NCI-H1930 (cell line): ENCODE data around the gene MET.
"Not testable (repeated sequence)": the region's sequence is repeated elsewhere in the genome, so short reads cannot be mapped to it uniquely, and the experiment has no call there.

Source experiments
- DNase-seq, 2 experiments: peaks; one replicate each; lab custom pipeline; 2025; lab: John Stamatoyannopoulos, UW

Gene MET

GRCh38 chr7:116811768-116812167 is 139.8 kb downstream of the MET start:
- no peak for DNase-seq

DNA sequence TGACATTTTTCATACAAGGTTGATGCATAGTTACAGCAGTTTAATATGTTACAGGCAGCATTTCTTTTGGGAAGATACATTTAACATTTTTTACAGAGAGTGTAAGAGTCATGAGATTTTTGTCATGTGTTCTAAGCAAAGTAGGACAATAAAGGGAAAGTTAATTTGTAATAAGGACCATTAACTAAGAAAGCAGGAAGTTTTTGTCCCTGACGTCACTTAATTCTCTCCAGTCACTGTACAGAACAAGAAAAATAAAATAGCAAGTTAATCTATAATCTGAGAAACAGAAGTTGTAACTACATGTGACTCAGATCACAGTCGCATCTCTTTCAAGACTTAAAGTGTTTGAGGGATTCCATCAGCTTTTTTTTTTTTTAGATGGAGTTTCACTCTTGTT is 140.9 kb downstream of the MET start:
- DNase-seq = no peak

DNA sequence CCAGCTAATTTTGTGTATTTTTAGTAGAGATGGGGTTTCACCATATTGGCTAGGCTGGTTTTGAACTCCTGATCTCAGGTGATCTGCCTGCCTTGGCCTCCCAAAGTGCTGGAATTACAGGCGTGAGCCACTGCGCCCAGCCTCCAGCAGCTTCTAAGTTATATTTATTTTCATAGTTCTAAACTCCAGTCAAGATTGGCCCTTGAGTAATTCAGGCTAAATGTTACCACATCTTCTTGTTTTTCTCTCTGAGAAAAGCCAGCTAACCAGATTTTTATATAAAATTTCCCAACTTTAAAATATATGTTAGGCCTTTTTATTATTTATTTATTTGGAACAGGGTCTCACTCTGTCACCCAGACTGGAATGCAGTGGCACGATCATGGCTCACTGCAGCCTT is 141.4 kb downstream of the MET start:
- not testable (repeated sequence) for DNase-seq

DNA sequence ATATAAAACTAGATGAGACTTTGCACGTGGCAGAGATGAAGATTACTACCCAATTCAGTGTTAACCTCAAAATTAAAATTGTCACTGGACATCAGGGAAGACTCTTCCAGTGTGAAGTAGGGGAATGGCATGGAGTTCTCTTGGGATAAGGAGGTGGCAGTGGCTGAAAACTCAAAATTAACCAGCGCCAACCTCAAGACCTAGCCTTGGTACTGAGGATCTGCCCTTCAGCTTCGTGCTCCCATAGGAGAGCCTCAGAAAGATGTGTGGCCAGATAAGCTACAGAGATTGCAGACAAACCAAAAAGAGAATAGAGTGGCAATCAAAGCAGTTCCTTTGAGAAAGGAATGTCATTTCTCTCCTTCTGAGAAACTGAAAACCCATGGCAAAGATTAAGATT is 143.0 kb downstream of the MET start:
- no peak for DNase-seq

- no peak for DNase-seq
These were observed 148.2 kb downstream of the MET start for GRCh38 chr7:116820149-116820548.

- DNase-seq = not testable (repeated sequence)
These were observed 149.7 kb downstream of the MET start for GRCh38 chr7:116821647-116822046.

DNA sequence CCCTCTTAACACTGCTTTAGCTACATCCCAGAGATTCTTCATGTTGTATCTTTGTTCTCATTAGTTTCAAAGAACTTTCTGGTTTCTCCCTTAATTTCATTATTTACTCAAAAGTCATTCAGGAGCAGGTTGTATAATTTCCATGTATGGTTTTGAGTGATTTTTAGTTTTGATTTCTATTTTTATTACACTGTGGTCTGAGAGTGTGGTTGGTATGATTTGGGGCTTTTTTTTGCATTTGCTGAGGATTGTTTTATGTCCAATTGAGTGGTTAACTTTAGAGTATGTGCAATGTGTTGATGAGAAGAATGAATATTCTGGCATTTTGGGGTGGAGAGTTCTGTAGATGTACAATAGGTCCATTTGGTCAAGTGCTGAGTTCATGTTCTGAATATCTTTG is 152.5 kb downstream of the MET start:
- no peak for DNase-seq

GRCh38 chr7:116828281-116828680 is 156.3 kb downstream of the MET start:
- DNase-seq = no peak

DNA sequence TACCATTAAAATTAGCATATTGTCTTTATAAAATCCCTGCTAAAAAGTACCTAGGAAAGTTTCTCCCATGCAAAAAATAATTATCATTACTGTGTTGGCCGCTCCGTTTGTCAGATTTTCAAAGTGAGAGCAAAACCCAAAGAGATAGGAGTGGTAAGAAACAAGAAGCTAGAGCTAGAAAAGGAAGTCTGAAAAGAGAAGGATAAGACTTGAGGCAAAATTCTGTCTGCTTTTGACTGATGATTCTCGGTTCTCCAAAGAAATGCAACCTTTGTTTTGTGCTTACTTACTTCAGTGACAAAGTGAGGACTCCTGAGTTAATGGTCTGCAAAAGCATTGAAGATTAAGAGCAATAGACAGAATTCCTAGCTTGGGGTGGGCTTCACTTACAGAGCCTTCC is 157.0 kb downstream of the MET start:
- no peak for DNase-seq

DNA sequence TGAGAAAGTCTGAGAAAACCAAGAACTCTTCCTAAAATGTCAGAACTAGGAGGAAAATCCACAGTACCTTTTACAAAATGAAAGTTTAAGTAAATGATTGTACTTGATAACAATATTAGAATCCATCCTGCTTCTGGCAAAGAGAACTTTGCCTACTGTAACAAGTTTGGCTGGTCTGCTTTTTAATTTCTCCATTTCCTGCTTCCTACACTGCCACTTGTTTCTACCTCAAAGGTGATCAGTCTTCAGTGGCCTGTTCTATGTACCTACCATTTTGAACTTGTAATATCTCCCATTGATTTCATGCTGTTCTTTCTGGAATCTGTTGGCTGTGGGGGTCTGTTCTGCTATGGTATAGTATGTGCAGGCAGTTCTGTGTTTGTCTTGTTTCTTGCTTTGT is 157.5 kb downstream of the MET start:
- no peak for DNase-seq

DNA sequence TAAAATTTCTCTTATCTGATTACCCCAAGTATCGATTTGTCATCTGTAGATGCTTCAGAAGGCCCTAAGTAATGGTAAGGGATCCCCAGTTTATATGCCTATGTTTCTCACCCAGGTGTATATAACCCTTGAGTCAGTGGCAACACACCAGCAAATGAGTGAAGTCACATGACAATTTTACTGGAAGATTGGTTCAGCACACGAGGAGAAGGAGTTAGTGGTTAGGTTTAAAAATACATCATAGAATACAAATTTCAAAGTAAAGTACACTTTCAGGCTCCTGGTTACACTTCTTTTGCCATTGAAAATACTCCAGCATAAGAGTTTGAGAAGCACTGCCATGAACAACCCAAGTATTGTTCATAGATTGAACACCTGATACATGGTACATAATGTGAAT is 160.7 kb downstream of the MET start:
- no peak for DNase-seq

- DNase-seq = no peak
These were observed 163.0 kb downstream of the MET start for GRCh38 chr7:116834815-116835504.

- DNase-seq = no peak
These were observed 164.1 kb downstream of the MET start for GRCh38 chr7:116836048-116836447.

DNA sequence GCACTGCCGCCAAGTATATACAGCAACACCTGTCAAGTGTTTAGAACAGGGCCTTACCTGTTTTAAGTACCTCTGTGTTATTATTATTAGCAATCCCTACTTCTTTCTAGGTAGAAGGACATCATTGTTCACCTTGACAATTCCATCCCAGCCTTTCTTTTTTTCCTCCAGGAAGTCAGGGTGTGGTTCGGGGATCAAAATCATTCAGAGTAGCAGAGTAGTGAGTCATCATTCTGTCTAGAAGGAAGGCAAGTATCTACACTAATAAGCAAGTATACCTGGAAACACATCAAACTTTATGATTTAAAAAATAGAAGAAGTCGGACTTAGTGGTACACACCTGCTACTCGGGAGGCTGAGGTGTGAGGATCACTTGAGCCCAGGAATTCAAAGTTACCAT is 164.9 kb downstream of the MET start:
- DNase-seq = no peak

GRCh38 chr7:116837586-116837985 is 165.6 kb downstream of the MET start:
- DNase-seq = no peak

DNA sequence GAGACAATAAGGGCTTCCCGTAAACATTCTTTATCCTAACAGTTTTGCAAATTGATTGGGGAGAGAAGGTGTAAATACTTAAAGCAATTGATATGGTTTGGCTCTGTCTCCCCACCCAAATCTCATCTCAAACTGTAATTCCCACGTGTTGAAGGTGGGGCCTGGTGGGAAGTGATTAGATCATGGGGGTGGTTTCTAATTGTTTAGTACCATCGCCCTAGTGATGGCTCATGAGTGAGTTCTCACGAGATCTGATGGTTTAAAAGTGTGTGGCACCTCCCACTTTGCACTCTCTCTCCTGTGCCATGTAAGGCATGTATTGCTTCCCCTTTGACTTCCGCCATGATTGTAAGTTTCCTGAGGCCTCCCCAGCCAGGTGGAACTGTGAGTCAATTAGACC is 168.3 kb downstream of the MET start:
- no peak for DNase-seq

DNA sequence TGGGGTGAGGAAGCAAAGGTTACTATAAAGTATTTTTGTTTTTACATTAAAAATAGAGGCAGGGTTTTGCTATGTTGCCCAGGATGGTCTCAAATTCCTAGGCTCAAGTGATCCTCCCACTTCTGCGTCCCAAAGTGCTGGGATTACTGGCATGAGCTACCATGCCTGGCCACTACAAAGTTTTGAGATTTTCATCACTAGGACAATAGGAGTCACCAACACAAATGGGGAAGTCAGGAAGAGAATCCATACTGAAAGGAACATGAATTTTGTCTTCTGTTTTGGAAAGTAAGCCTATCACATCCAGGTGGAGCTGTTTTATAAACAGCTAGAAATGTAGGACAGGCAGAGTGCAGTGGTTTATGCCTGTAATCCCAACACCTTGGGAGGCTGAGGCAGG is 170.4 kb downstream of the MET start:
- no peak for DNase-seq

DNA sequence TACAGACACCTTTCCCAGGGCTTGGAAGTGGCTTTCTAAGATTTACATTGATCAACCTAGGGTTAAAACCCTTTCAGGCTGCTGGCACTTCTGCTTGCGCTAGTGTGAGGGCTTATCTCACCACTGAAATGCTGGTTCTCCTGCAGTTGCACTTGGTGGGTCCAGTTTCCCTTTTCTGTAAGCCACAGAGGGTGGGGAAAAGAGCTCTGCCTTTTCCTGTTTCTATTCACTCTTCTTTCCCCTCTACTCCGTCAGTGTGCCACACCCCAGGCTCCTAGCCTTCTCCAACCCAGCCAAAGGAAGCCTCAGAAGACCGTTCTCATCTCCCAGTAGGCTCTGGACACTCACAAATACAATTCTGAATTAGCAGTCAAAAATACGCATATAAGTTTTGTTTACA is 171.4 kb downstream of the MET start:
- no peak for DNase-seq
